GM23338 (cell line): ENCODE data around the gene PRUNE1.

Experiments
- CREB1 ChIP-seq: fragments of 250-450 bp; sonication (Bioruptor Pico); IDR thresholded peaks from 2 replicates; pipeline ENCODE4 v1.5.0; 2020; ENCODE audit warnings: low read depth, mild to moderate bottlenecking, moderate library complexity
- ETS1 ChIP-seq: IDR thresholded peaks from 2 replicates; pipeline ENCODE4 v1.6.1; 2016; ENCODE audit warnings: antibody characterized with exemption
- EZH2 ChIP-seq: fragments of 200-600 bp; sonication (generic); IDR thresholded peaks from one replicate; pipeline ENCODE4 v1.8.0; 2017; ENCODE audit warnings: antibody characterized with exemption, mild to moderate bottlenecking, low read depth; ENCODE audit not compliant: unreplicated experiment
- EZH2phosphoT487 ChIP-seq: fragments of 200-600 bp; sonication (generic); IDR thresholded peaks from one replicate; pipeline ENCODE4 v1.8.1; 2018; ENCODE audit warnings: antibody characterized with exemption; ENCODE audit not compliant: unreplicated experiment
- JUNB ChIP-seq: IDR thresholded peaks from one replicate; pipeline ENCODE4 v1.6.1; 2016; ENCODE audit warnings: antibody characterized with exemption; ENCODE audit not compliant: unreplicated experiment
- NANOG ChIP-seq: IDR thresholded peaks from 2 replicates; pipeline ENCODE4 v1.6.1; 2016; ENCODE audit warnings: antibody characterized with exemption, borderline replicate concordance
- POLR2AphosphoS5 ChIP-seq: IDR thresholded peaks from 2 replicates; pipeline ENCODE4 v1.6.1; 2016; ENCODE audit warnings: antibody characterized with exemption, low read depth
- REST ChIP-seq: IDR thresholded peaks from one replicate; pipeline ENCODE4 v1.6.1; 2018; ENCODE audit warnings: antibody characterized with exemption; ENCODE audit not compliant: unreplicated experiment
- STAT1 ChIP-seq: IDR thresholded peaks from one replicate; pipeline ENCODE4 v1.6.1; 2016; ENCODE audit warnings: antibody characterized with exemption; ENCODE audit not compliant: unreplicated experiment
- ZNF114 ChIP-seq: fragments of 250-450 bp; sonication (Bioruptor Pico); IDR thresholded peaks from 2 replicates; pipeline ENCODE4 v1.5.0; 2020; ENCODE audit warnings: mild to moderate bottlenecking, moderate library complexity
- ZNF331 ChIP-seq: fragments of 250-450 bp; sonication (Bioruptor Pico); IDR thresholded peaks from 2 replicates; pipeline ENCODE4 v1.5.0; 2020; ENCODE audit warnings: low read depth, mild to moderate bottlenecking, moderate library complexity
- TF ChIP-seq, protein P1 (sequence below), 2 experiments: fragments of 200-600 bp in 1 of 2; sonication (generic) in 1 of 2; conservative IDR thresholded peaks; 2 replicates each; pipeline versions ENCODE4 v1.5.1 to v1.6.1; 2016 to 2017; ENCODE audit warnings: antibody characterized with exemption in 2 of 2, low read depth in 2 of 2, mild to moderate bottlenecking in 2 of 2, moderate library complexity in 1 of 2

DNA sequence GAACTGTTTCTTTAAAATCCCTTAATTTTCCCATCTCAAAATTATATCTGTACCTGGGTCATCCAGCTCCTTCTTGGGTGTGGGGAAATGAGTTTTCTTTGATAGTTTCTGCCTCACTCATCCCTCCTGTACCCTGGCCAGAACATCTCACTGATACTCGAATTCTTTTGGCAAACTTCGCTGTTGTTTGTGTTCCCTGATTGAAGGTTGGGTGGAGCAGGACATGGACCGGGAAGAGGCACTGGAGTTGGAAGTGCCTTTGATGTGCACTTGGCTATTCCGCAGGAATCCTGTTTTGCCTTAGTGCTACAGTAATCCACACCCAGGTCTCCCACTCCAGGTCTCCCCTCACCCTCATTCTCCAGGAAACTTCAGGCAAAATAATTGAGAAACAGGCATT is 12.8 kb upstream of the PRUNE1 start:
- TF ChIP-seq, protein P1, sequence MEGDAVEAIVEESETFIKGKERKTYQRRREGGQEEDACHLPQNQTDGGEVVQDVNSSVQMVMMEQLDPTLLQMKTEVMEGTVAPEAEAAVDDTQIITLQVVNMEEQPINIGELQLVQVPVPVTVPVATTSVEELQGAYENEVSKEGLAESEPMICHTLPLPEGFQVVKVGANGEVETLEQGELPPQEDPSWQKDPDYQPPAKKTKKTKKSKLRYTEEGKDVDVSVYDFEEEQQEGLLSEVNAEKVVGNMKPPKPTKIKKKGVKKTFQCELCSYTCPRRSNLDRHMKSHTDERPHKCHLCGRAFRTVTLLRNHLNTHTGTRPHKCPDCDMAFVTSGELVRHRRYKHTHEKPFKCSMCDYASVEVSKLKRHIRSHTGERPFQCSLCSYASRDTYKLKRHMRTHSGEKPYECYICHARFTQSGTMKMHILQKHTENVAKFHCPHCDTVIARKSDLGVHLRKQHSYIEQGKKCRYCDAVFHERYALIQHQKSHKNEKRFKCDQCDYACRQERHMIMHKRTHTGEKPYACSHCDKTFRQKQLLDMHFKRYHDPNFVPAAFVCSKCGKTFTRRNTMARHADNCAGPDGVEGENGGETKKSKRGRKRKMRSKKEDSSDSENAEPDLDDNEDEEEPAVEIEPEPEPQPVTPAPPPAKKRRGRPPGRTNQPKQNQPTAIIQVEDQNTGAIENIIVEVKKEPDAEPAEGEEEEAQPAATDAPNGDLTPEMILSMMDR (conservative IDR thresholded peaks at IDR 0.05; ENCODE audit: low read depth in 2 of 2): no peak
- TF ChIP-seq POLR2AphosphoS5: no peak
- TF ChIP-seq EZH2phosphoT487: no peak
- no peak for TF ChIP-seq EZH2
- no peak for TF ChIP-seq STAT1
- no peak for TF ChIP-seq JUNB
- no peak for TF ChIP-seq NANOG
- TF ChIP-seq REST: no peak
- no peak for TF ChIP-seq ZNF114 (CRISPR knock-in tag)
- TF ChIP-seq CREB1 (CRISPR knock-in tag): no peak
- TF ChIP-seq ZNF331 (CRISPR knock-in tag): no peak
- TF ChIP-seq ETS1: no peak
